ENCODE results near the gene COX6B2. TPM values are rescaled to one million over a fixed set of nuclear protein-coding genes. Genes with fewer than 3 reads are reported as not detected.
"Not testable (repeated sequence)": the region's sequence is repeated elsewhere in the genome, so short reads cannot be mapped to it uniquely, and the experiment has no call there.

Gene COX6B2
- total RNA-seq, 2 donors from 2014 or later = 10.2 TPM; not detected in 1

DNA sequence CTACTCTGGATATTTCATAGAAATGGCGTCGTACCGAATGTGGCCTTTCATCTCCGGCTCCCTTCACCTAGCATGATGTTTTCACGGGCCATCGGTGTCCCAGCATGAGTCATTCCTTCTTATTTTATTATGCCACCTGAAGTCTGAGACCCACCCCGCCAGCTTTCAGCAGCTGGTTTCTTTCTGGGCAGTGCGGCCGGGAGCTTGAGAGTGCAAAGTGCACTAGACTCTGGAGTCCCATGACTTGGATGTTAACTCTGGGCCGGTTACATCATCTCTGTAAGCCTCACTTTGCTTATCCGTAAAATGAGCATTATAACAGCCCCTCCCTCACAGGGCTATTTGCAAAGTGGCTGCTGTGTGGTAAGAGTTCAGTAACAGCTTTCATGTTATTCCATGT, 20.6 kb downstream of the COX6B2 start:
- Histone ChIP-seq H3K4me1 (replicated peaks) (no peaks in the 10 kb centered on the region), H3K27me3 (replicated peaks; ENCODE audit: insufficient read depth) (no peaks in the 10 kb centered on the region), H3K9me3 (no peaks in the 10 kb centered on the region), H3K4me3 (no peak overlapping the region), H3K36me3 (no peaks in the 10 kb centered on the region), H3K27ac (no peak overlapping the region)
- WGBS = 49% methylated on average over 11 of the region's 11 CpGs
- intact Hi-C loops (cut with DNase I) = no loop called here
- no peak for DNase-seq (ENCODE audit: low spot score)
- TF ChIP-seq POLR2AphosphoS5 (IDR thresholded peaks at IDR 0.05) (no peak), POLR2A (IDR thresholded peaks at IDR 0.05) (no peak)
- TF ChIP-seq, protein P1, sequence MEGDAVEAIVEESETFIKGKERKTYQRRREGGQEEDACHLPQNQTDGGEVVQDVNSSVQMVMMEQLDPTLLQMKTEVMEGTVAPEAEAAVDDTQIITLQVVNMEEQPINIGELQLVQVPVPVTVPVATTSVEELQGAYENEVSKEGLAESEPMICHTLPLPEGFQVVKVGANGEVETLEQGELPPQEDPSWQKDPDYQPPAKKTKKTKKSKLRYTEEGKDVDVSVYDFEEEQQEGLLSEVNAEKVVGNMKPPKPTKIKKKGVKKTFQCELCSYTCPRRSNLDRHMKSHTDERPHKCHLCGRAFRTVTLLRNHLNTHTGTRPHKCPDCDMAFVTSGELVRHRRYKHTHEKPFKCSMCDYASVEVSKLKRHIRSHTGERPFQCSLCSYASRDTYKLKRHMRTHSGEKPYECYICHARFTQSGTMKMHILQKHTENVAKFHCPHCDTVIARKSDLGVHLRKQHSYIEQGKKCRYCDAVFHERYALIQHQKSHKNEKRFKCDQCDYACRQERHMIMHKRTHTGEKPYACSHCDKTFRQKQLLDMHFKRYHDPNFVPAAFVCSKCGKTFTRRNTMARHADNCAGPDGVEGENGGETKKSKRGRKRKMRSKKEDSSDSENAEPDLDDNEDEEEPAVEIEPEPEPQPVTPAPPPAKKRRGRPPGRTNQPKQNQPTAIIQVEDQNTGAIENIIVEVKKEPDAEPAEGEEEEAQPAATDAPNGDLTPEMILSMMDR (IDR thresholded peaks at IDR 0.05) = no peak

DNA sequence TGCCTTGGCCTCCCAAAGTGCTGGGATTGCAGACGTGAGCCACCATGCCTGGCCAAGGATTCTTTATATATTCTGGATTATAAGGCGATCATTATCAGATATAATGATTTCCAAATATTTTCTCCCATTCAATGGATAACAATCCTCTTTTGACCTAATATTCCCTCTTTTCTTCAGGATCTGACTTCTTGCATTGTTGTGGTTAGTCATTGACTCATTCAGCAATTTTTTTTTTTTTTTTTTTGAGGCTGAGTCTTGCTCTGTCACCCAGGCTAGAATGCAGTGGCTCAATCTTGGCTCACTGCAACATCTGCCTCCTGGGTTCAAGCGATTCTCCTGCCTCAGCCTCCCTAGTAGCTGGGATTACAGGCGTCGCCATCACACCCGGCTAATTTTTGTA, 24.7 kb downstream of the COX6B2 start:
- H3K9me3 ChIP-seq; H3K4me1 ChIP-seq (replicated peaks); H3K4me3 ChIP-seq; H3K36me3 ChIP-seq; H3K27ac ChIP-seq; H3K27me3 ChIP-seq (replicated peaks; ENCODE audit: insufficient read depth); intact Hi-C loops (cut with DNase I); DNase-seq (ENCODE audit: low spot score): not testable (repeated sequence)
- WGBS = 87% methylated on average over 6 of the region's 6 CpGs

DNA sequence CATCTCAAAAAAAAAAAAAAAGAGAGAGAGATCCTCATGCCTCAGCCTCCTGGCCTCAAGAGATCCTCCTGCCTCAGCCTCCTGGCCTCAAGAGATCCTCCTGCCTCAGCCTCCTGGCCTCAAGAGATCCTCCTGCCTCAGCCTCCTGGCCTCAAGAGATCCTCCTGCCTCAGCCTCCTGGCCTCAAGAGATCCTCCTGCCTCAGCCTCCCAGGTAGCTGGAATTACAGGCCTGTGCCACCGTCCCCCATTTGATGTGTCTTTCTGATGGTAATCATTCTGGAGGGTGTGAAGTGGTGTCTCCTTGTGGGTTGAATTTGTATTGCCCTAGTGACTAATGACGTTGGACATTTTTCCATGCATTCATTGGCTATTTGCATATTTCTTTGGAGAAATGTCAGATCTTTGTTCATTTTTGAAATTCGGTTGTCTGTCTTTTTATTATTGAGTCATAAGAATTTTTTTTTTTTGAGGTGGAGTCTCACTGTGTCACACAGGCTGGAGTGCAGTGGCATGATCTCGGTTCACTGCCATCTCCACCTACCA, 25.7 kb downstream of the COX6B2 start:
- H3K36me3 ChIP-seq; H3K27ac ChIP-seq; H3K9me3 ChIP-seq; H3K27me3 ChIP-seq (replicated peaks; ENCODE audit: insufficient read depth); H3K4me3 ChIP-seq; DNase-seq (ENCODE audit: low spot score); H3K4me1 ChIP-seq (replicated peaks); intact Hi-C loops (cut with DNase I): not testable (repeated sequence)
- WGBS = 70% methylated on average over 4 of the region's 4 CpGs

DNA sequence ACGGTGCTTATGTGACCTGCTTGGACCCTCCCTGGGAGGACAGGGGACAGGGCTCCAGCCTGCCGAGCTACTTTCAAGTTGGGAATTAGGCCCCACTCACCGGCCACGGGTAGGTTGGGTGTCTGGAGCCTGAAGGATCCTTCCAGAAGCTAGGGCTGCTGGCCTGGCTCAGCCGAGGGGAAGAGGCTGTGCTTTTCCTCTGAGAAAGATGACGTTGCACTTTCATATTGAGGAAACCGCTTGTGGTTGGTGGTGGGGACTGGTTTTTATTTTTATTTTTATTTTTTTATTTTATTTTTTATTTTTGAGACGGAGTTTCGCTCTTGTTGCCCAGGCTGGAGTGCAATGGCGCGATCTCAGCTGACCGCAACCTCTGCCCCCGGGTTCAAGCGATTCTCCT, 29.3 kb downstream of the COX6B2 start, which contains the start of gene TMEM150B:
Gene TMEM150B, minus strand, starts transcription at position 170 of the 400 bp plus-strand sequence. CDS start 4,305 bp downstream, outside the sequence.
- H3K9me3 ChIP-seq = no peaks in the 10 kb centered on the region
- DNase-seq (ENCODE audit: low spot score) = no peak
- WGBS = 77% methylated on average over 14 of the region's 14 CpGs
- H3K4me1 ChIP-seq (replicated peaks) = no peaks in the 10 kb centered on the region
- intact Hi-C loops (cut with DNase I) = no loop called here
- TF ChIP-seq, protein P1 (IDR thresholded peaks at IDR 0.05) = no peak
- TF ChIP-seq POLR2AphosphoS5 (IDR thresholded peaks at IDR 0.05) (no peak), POLR2A (IDR thresholded peaks at IDR 0.05) (no peak)
- no peak within 1 kb of the TSS for H3K27ac ChIP-seq
- no peak within 1 kb of the TSS for H3K4me3 ChIP-seq
- no peaks in the 10 kb centered on the region for H3K27me3 ChIP-seq (replicated peaks; ENCODE audit: insufficient read depth)
- no peaks in the 10 kb centered on the region for H3K36me3 ChIP-seq

DNA sequence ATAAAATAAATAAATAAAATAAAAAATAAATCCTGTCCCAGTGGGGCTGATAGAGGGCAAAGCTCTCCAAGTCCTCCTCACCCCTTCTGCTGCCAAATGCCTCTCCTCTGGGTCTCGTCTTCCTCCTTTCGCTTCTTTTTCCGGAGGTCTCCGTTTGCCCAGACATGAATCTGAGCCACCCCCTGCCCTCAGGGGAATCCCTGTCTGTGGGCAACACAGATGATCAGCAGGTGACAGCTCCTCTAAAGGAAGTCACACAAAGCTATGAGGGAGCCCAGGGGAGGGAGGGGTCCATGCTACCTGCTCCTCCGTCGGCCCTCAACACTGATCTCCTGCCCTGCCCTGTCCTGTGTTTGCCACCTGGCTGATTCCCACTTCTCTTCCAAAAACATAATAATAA, 29.9 kb downstream of the COX6B2 start:
- no peaks in the 10 kb centered on the region for H3K4me1 ChIP-seq (replicated peaks)
- H3K4me3 ChIP-seq = no peak overlapping the region
- no peak for DNase-seq (ENCODE audit: low spot score)
- H3K36me3 ChIP-seq = no peaks in the 10 kb centered on the region
- intact Hi-C loops (cut with DNase I) = no loop called here
- TF ChIP-seq POLR2AphosphoS5 (IDR thresholded peaks at IDR 0.05) = no peak
- TF ChIP-seq, protein P1 (IDR thresholded peaks at IDR 0.05) = no peak
- no peak for TF ChIP-seq POLR2A (IDR thresholded peaks at IDR 0.05)
- H3K27me3 ChIP-seq (replicated peaks; ENCODE audit: insufficient read depth) = no peaks in the 10 kb centered on the region
- WGBS = 74% methylated on average over 6 of the region's 6 CpGs
- H3K9me3 ChIP-seq = no peaks in the 10 kb centered on the region
- H3K27ac ChIP-seq = no peak overlapping the region

DNA sequence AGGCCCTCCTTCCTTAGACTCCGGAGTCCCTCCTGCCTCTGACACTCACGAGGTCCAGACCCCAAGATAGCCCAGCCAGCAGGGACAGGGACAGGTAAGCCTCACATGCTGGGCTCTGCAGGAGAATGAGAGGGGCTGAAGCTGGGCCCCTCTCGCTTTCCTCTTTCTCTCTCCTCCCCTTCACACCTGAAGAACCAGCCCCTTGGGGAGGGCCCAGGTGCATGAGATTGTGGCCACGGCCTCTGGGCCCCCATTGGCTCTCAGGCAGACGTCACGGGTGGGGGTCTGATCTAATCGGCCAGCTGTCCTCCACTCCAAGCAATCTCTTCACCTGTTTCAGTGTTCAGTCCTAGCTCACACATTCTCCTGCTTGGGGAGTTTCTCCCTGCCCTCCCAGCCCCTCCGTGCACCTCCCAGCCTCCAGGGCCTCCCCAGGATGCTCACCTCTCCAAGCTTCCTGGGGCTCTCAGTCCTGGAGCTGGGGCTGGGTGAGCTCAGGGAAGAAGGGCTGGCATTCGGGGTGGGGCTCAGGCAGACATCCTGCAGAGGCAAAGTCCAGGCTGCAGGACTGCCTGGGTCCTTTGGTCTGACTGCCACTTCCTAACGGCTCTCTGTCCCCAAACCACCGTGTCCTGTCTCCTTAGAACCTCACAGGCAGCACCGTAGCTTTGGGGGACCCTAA, 32.2 kb downstream of the COX6B2 start:
- WGBS = 46% methylated on average over 12 of the region's 12 CpGs
- intact Hi-C loops (cut with DNase I) = no loop called here
- H3K4me1 ChIP-seq (replicated peaks) = no peaks in the 10 kb centered on the region
- no peak for DNase-seq (ENCODE audit: low spot score)
- H3K27ac ChIP-seq = no peak overlapping the region
- H3K9me3 ChIP-seq = no peaks in the 10 kb centered on the region
- H3K4me3 ChIP-seq = no peak overlapping the region
- no peak for TF ChIP-seq POLR2A (IDR thresholded peaks at IDR 0.05)
- no peak for TF ChIP-seq POLR2AphosphoS5 (IDR thresholded peaks at IDR 0.05)
- TF ChIP-seq, protein P1 (IDR thresholded peaks at IDR 0.05) = no peak
- H3K27me3 ChIP-seq (replicated peaks; ENCODE audit: insufficient read depth) = no peaks in the 10 kb centered on the region
- no peaks in the 10 kb centered on the region for H3K36me3 ChIP-seq

Measured in prostate gland (tissue), 2 donors.